DND-41 (cell line): ENCODE measurements around the gene EFL1.

ENCODE experiments used
- EZH2 ChIP-seq: IDR thresholded peaks from 3 replicates; pipeline ENCODE4 v1.6.1; 2012; ENCODE audit warnings: borderline replicate concordance, low read depth, mild to moderate bottlenecking, moderate library complexity, low read length, inconsistent platforms; ENCODE audit not compliant: severe bottlenecking
- TF ChIP-seq, protein P1 (sequence below): IDR thresholded peaks from 2 replicates; pipeline ENCODE4 v1.5.1; 2012; ENCODE audit warnings: borderline replicate concordance, low read length, moderate library complexity, mild to moderate bottlenecking; ENCODE audit not compliant: poor library complexity, severe bottlenecking; ENCODE audit errors: extremely low read depth

DNA sequence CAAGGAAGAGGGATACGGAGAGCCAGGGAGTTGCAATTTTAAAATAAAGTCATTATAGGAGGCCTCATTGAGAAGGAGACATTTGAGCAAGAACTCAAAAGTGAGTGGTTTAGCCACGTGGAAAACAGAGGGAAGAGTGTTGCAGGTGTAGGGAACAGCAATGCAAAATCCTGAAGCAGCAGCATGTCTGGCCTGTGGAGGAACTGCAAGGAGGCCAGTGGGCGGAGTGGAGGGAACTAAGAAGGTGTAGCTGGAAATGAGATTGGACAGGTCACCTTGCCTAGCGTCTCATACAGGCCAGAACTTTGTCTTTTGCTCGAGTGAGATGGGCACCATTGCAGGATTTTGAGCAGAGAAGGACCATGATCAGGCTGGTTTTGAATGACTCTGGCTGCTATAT is 35.0 kb upstream of the EFL1 start:
- TF ChIP-seq, protein P1, sequence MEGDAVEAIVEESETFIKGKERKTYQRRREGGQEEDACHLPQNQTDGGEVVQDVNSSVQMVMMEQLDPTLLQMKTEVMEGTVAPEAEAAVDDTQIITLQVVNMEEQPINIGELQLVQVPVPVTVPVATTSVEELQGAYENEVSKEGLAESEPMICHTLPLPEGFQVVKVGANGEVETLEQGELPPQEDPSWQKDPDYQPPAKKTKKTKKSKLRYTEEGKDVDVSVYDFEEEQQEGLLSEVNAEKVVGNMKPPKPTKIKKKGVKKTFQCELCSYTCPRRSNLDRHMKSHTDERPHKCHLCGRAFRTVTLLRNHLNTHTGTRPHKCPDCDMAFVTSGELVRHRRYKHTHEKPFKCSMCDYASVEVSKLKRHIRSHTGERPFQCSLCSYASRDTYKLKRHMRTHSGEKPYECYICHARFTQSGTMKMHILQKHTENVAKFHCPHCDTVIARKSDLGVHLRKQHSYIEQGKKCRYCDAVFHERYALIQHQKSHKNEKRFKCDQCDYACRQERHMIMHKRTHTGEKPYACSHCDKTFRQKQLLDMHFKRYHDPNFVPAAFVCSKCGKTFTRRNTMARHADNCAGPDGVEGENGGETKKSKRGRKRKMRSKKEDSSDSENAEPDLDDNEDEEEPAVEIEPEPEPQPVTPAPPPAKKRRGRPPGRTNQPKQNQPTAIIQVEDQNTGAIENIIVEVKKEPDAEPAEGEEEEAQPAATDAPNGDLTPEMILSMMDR: no peak
- TF ChIP-seq EZH2: no peak
